HCT116 (cell line): Measurements from ENCODE around the gene PTPRJ. TPM values are rescaled to one million over a fixed set of nuclear protein-coding genes. Genes with fewer than 3 reads are reported as not detected.

Experiments
- ATAC-seq: fragments of 200-7000 bp; cut with Tn5 transposase; 2 replicates; pipeline ENCODE4 v1.9.1; 2020; ENCODE audit warnings: mild to moderate bottlenecking, moderate library complexity
- BruUV-seq: library from RNA; stranded (reverse); fragments of 400-500 nt; replicated peaks from 2 replicates; lab custom pipeline; 2021; lab: Mats Ljungman, UMichigan
- CTCF ChIA-PET: fragments of 300-600 bp; sonication (Branson Sonifier 250); formaldehyde crosslinking; loops from one replicate; lab custom pipeline; 2021; ENCODE audit warnings: antibody characterized with exemption; lab: Charles Lee
- POLR2A ChIA-PET: fragments of 300-600, 350-600 bp; sonication (Branson Sonifier 250); formaldehyde crosslinking; loops from one replicate; lab custom pipeline; 2021; ENCODE audit warnings: antibody characterized with exemption; lab: Charles Lee
- RAD21 ChIA-PET, 2 experiments: fragments of 300-600 bp; sonication (Branson Sonifier 250); formaldehyde crosslinking; loops; one replicate each; lab custom pipeline; 2023; ENCODE audit warnings: low total read pairs in 2 of 2; ENCODE audit not compliant: uncharacterized antibody in 2 of 2, unreplicated experiment in 2 of 2, low non-redundant PET in 1 of 2; lab: Charles Lee
- DNase-seq: peaks from one replicate; pipeline ENCODE4 v3.0.0-alpha.2; 2010; ENCODE audit warnings: low read depth, low spot score
- H2AFZ ChIP-seq: fragments of 200-600 bp; shearing (Covaris generic), sonication (generic); 2 replicates; pipeline ENCODE4 v1.6.1; 2017; ENCODE audit warnings: low read depth, mixed run types, mixed read lengths, antibody characterized with exemption, low read length; ENCODE audit not compliant: poor library complexity, severe bottlenecking
- H3K27ac ChIP-seq: 2 replicates; pipeline ENCODE4 v1.5.1; 2012; ENCODE audit warnings: low read depth, low read length
- H3K27me3 ChIP-seq: fragments of 200-600 bp; sonication (generic); 2 replicates; pipeline ENCODE4 v1.6.1; 2016; ENCODE audit warnings: mixed run types, low read length, mixed read lengths; ENCODE audit not compliant: insufficient read depth
- H3K36me3 ChIP-seq, 2 experiments: fragments of 200-500 bp in 1 of 2; fragments of 200-600 bp in 1 of 2; sonication (Bioruptor generic) in 1 of 2; sonication (generic) in 1 of 2; 2 replicates each; pipeline versions ENCODE4 v1.5.1 to v1.6.1; 2014 to 2016; ENCODE audit warnings: low read length in 2 of 2, inconsistent platforms in 1 of 2, mixed read lengths in 1 of 2, mixed run types in 1 of 2; ENCODE audit not compliant: insufficient read depth in 2 of 2, control insufficient read depth in 1 of 2
- H3K4me1 ChIP-seq, 2 experiments: fragments of 200-600 bp in 1 of 2; sonication (generic) in 1 of 2; 2 replicates each; pipeline versions ENCODE4 v1.5.1 to v1.6.1; 2012 to 2017; ENCODE audit warnings: low read length in 2 of 2, inconsistent platforms in 1 of 2, mild to moderate bottlenecking in 1 of 2, mixed read lengths in 1 of 2, mixed run types in 1 of 2, moderate library complexity in 1 of 2; ENCODE audit not compliant: insufficient read depth in 2 of 2, control insufficient read depth in 1 of 2
- H3K4me2 ChIP-seq: fragments of 200-600 bp; sonication (generic); 2 replicates; pipeline ENCODE4 v1.6.1; 2017; ENCODE audit warnings: mixed run types, low read length, mixed read lengths
- H3K4me3 ChIP-seq, 2 experiments: fragments of 200-600 bp in 1 of 2; sonication (generic) in 1 of 2; replicated peaks in 1 of 2; 2 replicates each; pipeline ENCODE4 v1.5.1; 2011 to 2016; ENCODE audit warnings: low read length in 2 of 2, control low read depth in 1 of 2, low read depth in 1 of 2, mild to moderate bottlenecking in 1 of 2, mixed read lengths in 1 of 2, mixed run types in 1 of 2
- H3K79me2 ChIP-seq: fragments of 200-600 bp; sonication (generic); 2 replicates; pipeline ENCODE4 v1.6.1; 2017; ENCODE audit warnings: mild to moderate bottlenecking, mixed run types, low read length, moderate library complexity, mixed read lengths; ENCODE audit not compliant: insufficient read depth
- H3K9ac ChIP-seq: fragments of 200-600 bp; sonication (generic); 2 replicates; pipeline ENCODE4 v1.6.1; 2016; ENCODE audit warnings: low read length, mixed read lengths
- H3K9me2 ChIP-seq: fragments of 200-600 bp; sonication (generic), shearing (Covaris generic); 2 replicates; pipeline ENCODE4 v1.6.1; 2017; ENCODE audit warnings: mixed run types, mild to moderate bottlenecking, moderate library complexity; ENCODE audit not compliant: insufficient read depth
- H3K9me3 ChIP-seq, 2 experiments: fragments of 200-500 bp in 1 of 2; fragments of 200-600 bp in 1 of 2; sonication (Bioruptor generic) in 1 of 2; sonication (generic) in 1 of 2; 2 replicates each; pipeline ENCODE4 v1.6.1; 2014 to 2017; ENCODE audit warnings: low read length in 2 of 2, mixed read lengths in 2 of 2, inconsistent platforms in 1 of 2, low read depth in 1 of 2, mild to moderate bottlenecking in 1 of 2, mixed run types in 1 of 2, moderate library complexity in 1 of 2; ENCODE audit not compliant: control insufficient read depth in 1 of 2, insufficient read depth in 1 of 2
- H4K20me1 ChIP-seq: fragments of 200-600 bp; sonication (generic), shearing (Covaris generic); 2 replicates; pipeline ENCODE4 v1.6.1; 2017; ENCODE audit warnings: mixed run types, mild to moderate bottlenecking, moderate library complexity; ENCODE audit not compliant: insufficient read depth
- CBX3 ChIP-seq: IDR thresholded peaks from 2 replicates; pipeline ENCODE4 v1.6.1; 2012; ENCODE audit warnings: low read depth
- CEBPB ChIP-seq: IDR thresholded peaks from 2 replicates; pipeline ENCODE4 v1.6.1; 2012; ENCODE audit warnings: low read depth
- ELF1 ChIP-seq: IDR thresholded peaks from 2 replicates; pipeline ENCODE4 v1.6.1; 2012; ENCODE audit warnings: low read depth, borderline replicate concordance
- EZH2 ChIP-seq: fragments of 200-600 bp; sonication (generic); IDR thresholded peaks from 2 replicates; pipeline ENCODE4 v1.6.1; 2017; ENCODE audit warnings: antibody characterized with exemption, mixed run types
- FOSL1 ChIP-seq: IDR thresholded peaks from 2 replicates; pipeline ENCODE4 v1.6.1; 2012; ENCODE audit warnings: low read depth
- POLR2AphosphoS5 ChIP-seq: IDR thresholded peaks from 2 replicates; pipeline ENCODE4 v1.6.1; 2011; ENCODE audit warnings: mild to moderate bottlenecking, low read depth, low read length, moderate library complexity
- RAD21 ChIP-seq: IDR thresholded peaks from 2 replicates; pipeline ENCODE4 v1.6.1; 2012; ENCODE audit warnings: low read depth, mild to moderate bottlenecking
- SRF ChIP-seq: IDR thresholded peaks from 2 replicates; pipeline ENCODE4 v1.6.1; 2012; ENCODE audit warnings: low read depth
- TCF7L2 ChIP-seq: IDR thresholded peaks from 2 replicates; pipeline ENCODE4 v1.7.0; 2011; ENCODE audit warnings: borderline replicate concordance, inconsistent platforms; ENCODE audit not compliant: insufficient read depth, insufficient read length; ENCODE audit errors: extremely low read depth
- YY1 ChIP-seq: IDR thresholded peaks from 2 replicates; pipeline ENCODE4 v1.6.1; 2011; ENCODE audit warnings: low read length, low read depth, moderate library complexity, mild to moderate bottlenecking; ENCODE audit not compliant: insufficient replicate concordance; ENCODE audit errors: extremely low read depth
- ZFX ChIP-seq: fragments of 450-650 bp; IDR thresholded peaks from 2 replicates; pipeline ENCODE4 v1.6.1; 2017
- intact Hi-C: fragments of 100-400 bp; cut with micrococcal nuclease; formaldehyde crosslinking; loops from 2 replicates; pipeline ENCODE4 v1.10.0; 2022
- total RNA-seq: library from RNA; stranded (reverse); gene quantifications from one replicate; pipeline ENCODE4 v1.2.1, GENCODE V29; 2021; ENCODE audit not compliant: unreplicated experiment
- TF ChIP-seq, protein P1 (sequence below): IDR thresholded peaks from 2 replicates; pipeline ENCODE4 v1.6.1; 2011; ENCODE audit warnings: mild to moderate bottlenecking, low read length, moderate library complexity; ENCODE audit not compliant: insufficient replicate concordance; ENCODE audit errors: extremely low read depth
- TF ChIP-seq, protein P2 (sequence below): IDR thresholded peaks from 2 replicates; pipeline ENCODE4 v1.6.1; 2012

PTPRJ gene
- total RNA-seq, 1 experiment from 2014 or later, result 19.1 TPM

DNA sequence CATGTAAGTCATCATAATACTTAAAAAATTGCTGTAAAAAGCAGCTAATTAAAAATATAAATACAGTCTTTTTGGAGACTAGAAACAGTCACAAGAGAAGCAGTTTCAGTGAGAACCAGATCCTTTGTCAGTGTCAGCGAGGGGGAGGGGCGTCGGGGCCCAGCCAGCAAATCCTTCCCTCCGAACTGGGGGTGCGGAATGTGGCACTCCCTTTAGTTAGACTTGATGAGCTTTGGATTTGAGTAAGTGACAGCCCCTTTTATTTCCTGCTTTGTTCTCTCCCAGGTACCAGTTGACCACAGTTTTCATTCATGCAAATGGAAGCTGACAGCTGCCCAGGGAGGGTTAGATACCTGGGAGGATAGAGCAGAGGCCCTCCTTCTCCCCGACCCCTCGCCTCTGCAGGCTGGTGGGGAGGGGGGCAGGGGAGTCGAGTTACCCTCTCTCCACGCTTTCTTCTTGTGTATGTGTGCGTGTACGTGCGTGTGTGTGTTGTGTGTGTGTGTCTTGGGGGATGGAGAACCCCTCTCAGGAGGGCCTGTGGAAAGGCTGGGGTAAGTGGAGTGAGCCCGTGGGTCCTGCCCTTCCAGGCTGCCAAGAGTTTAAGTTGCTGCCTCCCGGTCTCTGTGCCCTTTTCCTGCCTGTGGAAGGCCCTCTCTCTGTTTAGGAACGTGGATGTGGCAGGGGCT is 38.3 kb downstream of the PTPRJ start:
- Histone ChIP-seq H3K79me2 (peaks cover 15% of the 10 kb centered on the region), H3K27me3 (no peaks in the 10 kb centered on the region), H4K20me1 (no peaks in the 10 kb centered on the region), H2AFZ (no peak overlapping the region), H3K4me1 (peaks cover 3 to 8% of the 10 kb centered on the region in 2 experiments), H3K36me3 (no peaks in the 10 kb centered on the region), H3K9me3 (no peaks in the 10 kb centered on the region), H3K9me2 (no peaks in the 10 kb centered on the region), H3K9ac (no peak overlapping the region), H3K4me2 (no peak overlapping the region), H3K27ac (no peak overlapping the region), H3K4me3 (no peak overlapping the region)
- DNase-seq (no peak), ATAC-seq (no peak)
- ChIA-PET CTCF (no interaction called here), POLR2A (no interaction called here), RAD21 (no interaction called here)
- no TSS peak for BruUV-seq
- intact Hi-C loops, result no loop called here
- TF ChIP-seq EZH2 (no peak), ZFX (no peak), POLR2AphosphoS5 (no peak), SRF (no peak), CEBPB (no peak), RAD21 (no peak), TCF7L2 (no peak), FOSL1 (no peak), CBX3 (no peak), ELF1 (no peak), YY1 (no peak)
- TF ChIP-seq, protein P1, sequence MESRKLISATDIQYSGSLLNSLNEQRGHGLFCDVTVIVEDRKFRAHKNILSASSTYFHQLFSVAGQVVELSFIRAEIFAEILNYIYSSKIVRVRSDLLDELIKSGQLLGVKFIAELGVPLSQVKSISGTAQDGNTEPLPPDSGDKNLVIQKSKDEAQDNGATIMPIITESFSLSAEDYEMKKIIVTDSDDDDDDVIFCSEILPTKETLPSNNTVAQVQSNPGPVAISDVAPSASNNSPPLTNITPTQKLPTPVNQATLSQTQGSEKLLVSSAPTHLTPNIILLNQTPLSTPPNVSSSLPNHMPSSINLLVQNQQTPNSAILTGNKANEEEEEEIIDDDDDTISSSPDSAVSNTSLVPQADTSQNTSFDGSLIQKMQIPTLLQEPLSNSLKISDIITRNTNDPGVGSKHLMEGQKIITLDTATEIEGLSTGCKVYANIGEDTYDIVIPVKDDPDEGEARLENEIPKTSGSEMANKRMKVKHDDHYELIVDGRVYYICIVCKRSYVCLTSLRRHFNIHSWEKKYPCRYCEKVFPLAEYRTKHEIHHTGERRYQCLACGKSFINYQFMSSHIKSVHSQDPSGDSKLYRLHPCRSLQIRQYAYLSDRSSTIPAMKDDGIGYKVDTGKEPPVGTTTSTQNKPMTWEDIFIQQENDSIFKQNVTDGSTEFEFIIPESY, result no peak
- TF ChIP-seq, protein P2, sequence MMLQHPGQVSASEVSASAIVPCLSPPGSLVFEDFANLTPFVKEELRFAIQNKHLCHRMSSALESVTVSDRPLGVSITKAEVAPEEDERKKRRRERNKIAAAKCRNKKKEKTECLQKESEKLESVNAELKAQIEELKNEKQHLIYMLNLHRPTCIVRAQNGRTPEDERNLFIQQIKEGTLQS, result no peak
